HL-60 (cell line): ENCODE measurements around the gene MYOZ2.

ENCODE experiments used
- CTCF ChIP-seq: IDR thresholded peaks from one replicate; pipeline ENCODE4 v1.5.1; 2011; ENCODE audit warnings: low read length, control low read depth, inconsistent platforms; ENCODE audit not compliant: insufficient read depth
- GABPA ChIP-seq: IDR thresholded peaks from 2 replicates; pipeline ENCODE4 v1.6.1; 2012; ENCODE audit warnings: low read depth
- POLR2AphosphoS5 ChIP-seq: IDR thresholded peaks from 2 replicates; pipeline ENCODE4 v1.6.1; 2012; ENCODE audit warnings: low read depth

- TF ChIP-seq CTCF (no peak), GABPA (no peak), POLR2AphosphoS5 (no peak)
These were observed 7.2 kb downstream of the MYOZ2 start for GRCh38 chr4:119142833-119143232.
